GM21723 (cell line): ENCODE data around the gene CD8B.

Experiments
- ATAC-seq: cut with Tn5 transposase; IDR thresholded peaks from one replicate; pipeline ENCODE4 v1.9.1; 2021; ENCODE audit warnings: mild to moderate bottlenecking, moderate library complexity; ENCODE audit not compliant: unreplicated experiment

CD8B gene

DNA sequence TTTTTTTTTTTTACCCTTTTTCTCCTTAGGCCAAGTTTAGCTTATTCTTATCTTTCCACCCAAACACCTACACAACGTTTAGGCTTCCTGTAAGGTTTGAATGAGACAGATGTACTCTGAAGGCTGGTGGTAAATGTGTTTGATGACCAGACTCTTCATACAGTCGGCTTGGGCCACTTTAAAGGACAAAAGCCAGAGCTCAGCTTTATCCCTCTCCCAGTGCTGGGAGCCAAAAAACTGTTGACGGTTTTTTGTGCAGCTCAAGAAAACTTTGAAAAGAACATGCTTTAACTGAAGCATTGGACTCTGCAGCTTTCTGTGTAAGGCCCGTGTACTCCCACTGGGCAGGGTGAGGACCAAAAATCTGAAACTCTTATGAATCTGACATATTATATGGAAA is 86.3 kb downstream of the CD8B start:
- no peak for ATAC-seq

GRCh38 chr2:86774862-86775261 is 86.8 kb downstream of the CD8B start:
- ATAC-seq: no peak

DNA sequence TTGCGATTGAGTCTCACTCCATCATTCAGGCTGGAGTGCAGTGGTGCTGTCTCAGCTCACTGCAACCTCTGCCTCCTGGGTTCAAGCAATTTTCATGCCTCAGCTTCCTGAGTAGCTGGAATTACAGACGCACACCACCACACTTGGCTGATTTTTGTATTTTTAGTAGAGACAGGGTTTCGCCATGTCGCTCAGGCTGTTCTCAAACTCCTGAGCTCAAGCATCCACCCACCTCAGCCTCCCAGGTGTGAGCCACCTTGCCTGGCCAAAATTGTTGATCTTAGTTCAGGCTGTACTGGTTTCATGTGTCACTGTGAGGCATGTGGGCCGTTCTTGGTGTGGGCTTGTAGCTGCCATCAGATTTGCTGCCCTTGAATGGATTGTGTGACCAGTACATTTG is 89.1 kb downstream of the CD8B start:
- ATAC-seq: no peak

GRCh38 chr2:86770816-86771301 is 90.8 kb downstream of the CD8B start:
- no peak for ATAC-seq

DNA sequence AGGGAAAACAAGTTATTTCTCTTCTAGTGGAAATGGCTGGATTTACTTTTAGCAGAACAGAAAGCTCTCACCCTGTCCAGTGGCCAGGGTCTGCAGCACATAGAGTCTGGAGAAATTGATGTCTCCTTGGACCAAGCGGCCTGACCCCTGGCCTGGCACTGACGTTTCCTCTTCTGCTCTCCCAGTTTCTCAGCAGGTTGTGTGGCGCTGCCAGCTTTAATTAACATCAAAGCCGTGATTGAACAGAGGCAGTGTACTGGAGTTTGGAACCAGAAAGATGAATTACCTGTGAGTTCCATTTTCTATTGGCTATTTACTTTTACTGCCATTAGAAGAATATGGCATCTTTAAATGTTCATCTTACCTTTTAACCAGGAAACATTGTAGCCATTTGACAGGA is 91.8 kb downstream of the CD8B start:
- ATAC-seq: no peak

GRCh38 chr2:86768189-86768949 is 93.3 kb downstream of the CD8B start:
- ATAC-seq: no peak
